HG03521 (cell line): ENCODE results near the gene MAP3K5.

Experiments used
- ATAC-seq: cut with Tn5 transposase; IDR thresholded peaks from one replicate; pipeline ENCODE4 v1.9.1; 2021; ENCODE audit warnings: mild to moderate bottlenecking, moderate library complexity; ENCODE audit not compliant: unreplicated experiment

MAP3K5 gene

DNA sequence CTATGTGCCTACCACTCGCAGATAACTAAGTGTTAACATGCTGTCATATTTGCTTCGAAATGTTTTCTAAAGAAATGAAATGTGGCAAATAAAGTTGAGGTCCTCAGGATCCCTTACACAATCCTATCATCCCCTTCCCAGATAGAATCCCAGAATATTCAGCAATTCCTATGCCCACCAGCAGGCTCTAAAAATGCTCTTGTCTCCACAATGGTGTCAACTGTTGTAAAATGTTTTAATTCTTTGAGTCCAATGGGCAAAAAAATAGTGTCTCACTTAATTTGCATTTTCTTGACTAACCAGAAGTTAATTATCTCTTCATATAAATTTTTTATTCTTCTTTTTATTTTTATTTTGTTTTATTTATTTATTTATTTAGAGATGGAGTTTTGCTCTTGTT is 138.2 kb downstream of the MAP3K5 start:
- ATAC-seq: no peak

DNA sequence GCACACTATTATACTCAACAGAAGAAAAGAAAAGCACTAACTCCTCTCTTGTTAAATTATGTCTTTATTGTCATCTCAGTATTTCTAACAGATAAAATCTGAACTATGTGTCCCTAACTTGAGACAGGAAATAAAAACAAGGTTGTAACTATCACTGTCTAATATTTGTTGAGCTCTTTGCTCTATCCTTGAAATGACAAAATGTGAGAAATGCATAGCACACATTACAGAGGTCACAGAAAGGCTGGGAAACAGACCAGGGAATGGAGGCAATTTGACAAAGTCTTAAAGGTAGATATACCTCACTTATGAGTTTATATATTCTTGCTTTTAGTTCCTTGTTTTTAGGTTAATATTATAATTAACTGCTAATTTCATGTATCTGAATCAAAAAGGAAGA is 139.6 kb downstream of the MAP3K5 start:
- ATAC-seq: no peak

DNA sequence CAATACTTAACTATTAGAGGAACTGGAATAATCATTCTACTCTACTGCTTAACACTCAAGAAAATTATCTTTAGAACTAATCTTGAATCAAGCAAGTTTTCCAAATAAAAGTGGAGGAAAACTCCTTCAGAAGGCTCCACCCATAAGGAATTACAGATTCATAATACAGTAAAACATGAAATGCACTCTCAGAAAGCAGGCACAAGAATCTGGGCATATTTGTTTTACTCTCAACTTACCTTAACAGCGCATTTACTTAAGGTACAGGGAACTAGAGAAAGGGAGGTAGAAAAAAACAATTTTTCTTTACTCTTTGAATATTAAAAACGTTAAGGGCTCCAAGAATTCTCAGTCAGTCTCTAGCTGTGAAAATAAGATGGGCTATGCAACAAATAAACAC is 140.3 kb downstream of the MAP3K5 start:
- no peak for ATAC-seq

DNA sequence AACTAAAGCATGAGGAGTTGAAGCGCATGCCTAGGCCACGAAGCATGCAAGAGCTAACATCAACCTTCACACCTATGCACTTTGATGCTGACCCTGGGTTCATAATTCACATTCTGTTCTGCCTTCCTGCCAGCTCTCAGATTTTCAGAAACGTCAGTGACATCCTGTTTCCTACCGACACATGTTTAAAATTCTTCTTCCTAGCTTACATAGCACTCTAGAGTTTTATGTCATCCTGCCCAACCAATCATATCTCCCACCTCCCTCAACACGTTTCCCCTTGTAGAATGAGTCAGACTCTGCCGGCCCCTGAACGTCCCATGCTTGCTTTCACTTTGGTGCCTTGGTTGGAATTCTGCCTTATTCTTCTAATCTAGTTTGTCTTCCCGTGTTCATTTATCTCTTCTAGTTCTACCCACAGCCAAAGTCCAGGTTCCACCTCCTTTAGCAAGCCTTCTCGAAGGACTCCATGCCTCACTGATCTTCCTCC is 144.9 kb downstream of the MAP3K5 start:
- ATAC-seq: peak; percentile 62

DNA sequence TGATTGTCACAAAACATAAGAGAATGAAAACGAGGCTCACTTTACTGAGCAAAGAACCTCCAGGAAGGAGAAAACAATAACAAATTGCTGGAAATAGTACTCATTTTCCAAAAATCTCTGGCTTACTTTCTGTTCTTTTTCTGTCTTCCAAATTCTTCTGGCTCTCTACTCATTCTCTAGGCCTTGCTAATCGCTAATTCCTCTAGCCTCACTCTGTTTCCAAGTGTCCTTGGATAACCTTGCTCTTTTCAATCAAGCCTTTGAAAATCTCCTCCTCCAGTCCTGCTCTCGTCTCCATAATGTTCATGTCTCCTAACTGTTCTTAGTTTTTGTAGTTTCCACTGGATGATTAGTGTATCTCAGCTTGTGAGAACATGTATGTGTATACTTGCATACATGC is 145.9 kb downstream of the MAP3K5 start:
- no peak for ATAC-seq

DNA sequence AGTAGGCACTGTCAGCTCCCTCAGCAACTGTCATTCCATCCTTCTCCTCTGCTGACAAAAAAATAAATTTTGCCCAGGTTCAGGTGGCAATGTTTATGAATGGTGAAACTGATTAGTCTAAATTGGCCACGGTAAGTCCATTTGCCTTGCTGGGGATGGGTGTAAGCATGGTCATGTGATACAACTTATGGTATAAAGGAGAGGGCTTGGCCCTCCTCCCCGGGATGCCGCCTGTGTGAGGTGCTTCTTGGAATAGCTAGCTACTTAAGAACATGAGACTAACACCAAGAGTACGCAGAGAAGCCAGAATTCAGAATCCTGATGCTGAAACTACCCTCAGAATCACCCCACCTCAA is 147.7 kb downstream of the MAP3K5 start:
- ATAC-seq: peak; percentile 12

DNA sequence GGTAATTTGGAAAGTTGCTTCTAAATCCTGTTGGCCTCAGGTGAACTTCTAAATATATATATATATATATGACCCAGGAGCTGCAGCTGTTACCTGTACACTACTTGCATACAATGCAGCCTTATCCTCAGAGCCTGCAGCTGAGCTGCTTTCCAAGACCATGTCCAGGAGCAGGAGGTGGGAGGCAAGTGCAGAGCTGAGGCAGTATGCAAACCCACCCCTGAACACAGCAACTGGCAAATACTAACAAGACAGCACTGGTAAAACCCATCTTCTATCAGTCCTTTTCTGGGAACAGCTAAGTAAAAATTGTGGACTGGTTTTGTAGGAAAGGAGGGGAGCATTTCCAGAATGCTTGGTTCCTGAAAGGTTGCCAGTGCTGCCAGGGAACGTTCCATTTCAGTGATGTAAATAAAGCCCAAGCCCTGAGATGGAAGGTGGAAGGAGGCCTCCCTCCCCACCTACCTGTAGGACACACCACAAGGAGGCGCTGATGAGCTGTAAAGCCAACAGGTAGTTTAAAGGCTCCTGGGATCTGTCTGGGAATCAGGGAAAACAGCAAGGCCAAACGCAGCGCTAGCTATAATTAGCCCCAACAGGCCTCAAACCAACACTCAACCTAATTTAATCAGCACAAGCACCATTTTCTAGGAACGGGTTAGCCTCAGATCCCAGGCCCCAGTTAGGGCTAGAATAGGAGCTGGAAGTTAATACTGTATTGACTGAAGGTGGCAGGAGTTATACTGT is 148.3 kb downstream of the MAP3K5 start:
- ATAC-seq: peak; percentile 42

DNA sequence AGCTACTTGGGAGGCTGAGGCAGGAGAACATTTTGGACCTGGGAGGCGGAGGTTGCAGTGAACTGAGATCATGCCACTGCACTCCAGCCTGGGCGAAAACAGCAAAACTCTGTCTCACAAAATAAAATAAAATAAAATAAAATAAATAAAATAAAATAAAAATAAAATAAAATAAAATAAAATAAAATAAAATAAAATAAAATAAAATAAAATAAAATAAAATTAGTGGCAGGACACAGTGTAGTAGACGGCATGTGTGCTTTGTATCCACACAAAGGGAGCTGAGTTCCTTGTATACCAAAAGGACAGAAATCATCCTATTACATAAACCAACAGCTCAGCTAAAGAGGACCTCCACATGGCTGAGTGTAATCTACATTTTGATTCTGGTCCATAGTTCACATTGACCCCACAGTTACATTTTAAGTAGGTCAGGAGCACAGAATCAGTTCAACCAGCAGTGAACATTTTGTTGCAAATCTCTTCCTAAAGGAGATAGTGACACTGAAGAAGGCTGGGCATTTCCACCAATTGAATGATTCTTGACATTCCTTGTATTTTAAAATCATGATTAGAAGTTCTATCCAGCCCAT is 150.3 kb downstream of the MAP3K5 start:
- ATAC-seq: no peak

DNA sequence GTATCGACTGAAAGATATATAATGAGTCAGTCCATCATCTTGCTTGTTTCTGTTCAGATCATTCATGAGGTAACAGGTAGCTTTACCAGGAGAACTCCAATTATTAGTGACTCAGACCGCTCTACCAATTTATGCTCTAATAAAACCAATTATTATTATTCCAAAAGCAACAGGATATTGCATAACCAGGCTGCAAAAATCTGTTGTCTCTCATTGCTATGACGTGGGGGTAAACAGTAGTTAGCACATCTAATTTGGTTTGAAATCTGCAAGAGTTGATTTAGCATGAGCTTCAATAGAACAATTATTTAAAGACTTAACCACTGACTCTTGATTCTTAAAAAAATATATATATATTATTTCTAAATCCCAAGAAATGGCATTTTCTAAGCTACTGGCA is 151.1 kb downstream of the MAP3K5 start:
- ATAC-seq: no peak

DNA sequence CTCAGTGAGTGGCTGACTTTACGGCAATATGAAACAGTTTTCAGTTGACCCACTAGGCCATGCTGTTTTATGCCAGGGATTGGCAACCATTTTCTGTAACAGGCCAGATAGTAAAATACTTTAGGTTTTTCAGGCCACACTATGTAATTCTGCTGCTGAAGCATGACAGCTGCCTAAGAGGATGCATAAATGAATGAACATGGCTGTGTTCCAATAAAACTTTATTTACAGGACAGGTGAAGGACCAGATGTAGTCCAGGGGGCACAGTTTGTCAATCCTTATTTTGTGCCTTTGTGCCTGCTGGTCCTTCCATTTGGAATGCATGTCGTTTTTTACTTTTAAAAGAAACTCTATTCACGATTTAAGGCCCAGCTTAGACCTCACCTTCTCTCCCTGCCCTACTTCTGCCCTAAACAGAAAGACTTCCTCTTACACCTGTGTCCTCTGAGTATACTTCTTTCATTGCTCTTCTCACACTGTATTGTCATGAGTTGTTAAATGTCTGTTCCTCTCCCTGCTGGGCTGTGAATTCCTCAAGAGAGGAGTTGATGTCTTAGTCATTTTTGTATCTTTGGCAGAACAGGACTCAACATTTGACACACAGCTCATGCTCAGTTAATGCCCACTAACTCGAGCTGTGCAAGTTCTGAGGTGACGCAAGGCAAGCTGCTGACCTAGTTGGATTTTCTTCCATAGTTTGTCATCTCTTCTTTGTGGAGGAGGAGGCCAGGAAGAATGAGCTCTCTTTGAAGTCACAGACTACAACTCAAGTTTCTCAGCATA is 152.0 kb downstream of the MAP3K5 start:
- ATAC-seq: no peak

DNA sequence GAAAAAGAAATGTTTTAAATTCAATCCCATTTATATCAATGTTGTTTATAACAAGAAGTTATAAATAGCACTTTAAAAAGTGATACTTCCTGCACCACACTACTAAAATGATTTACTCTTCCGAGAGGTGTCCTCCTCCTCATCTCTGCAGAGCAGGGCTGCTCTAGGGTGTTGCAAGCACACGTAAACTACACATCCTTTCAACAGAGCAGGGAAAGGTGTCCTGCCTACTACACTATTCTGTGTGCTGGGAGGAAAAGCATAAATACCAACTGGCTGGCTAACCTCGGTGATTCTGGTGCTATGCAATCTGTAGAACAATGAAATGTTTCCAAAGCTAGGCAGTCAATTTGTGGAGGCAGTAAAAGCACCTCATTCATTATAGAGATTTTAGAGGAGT is 152.6 kb downstream of the MAP3K5 start:
- no peak for ATAC-seq

DNA sequence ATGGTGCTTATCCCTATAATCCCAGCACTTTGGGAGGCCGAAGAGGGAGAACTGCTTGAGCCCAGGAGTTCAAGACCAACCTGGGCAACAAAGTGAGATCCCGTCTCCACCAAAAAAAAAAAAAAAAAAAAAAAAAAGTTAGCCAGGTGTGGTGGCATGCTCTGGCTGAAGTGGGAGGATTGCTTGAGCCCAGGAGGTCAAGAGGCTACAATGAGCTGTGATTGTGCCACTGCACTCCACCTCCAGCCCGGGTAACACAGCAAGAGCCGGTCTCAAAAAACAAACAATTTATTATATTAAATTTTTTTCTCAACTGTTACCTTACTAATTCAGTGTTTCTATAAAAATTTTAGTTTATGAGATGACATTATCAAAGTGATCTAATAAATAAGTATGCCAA is 156.7 kb downstream of the MAP3K5 start:
- ATAC-seq: no peak

DNA sequence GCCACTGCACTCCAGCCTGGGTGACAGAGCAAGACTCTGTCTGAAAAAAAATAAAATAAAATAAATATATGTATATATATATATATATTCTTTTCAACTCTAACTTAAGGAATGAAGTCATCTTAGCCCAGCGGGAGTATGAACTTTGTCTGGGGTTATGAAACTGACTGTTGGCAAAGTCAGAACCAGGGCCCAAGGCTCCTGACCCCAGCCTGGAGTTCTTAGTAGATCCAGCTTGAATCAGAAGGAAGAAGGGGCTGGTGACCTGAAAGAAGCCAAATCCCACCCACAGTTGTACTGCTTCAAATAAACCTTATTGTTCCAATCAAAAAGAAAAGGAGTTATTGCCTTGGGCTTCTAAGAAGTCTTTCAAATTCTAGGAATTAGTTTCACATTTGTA is 158.9 kb downstream of the MAP3K5 start:
- no peak for ATAC-seq

DNA sequence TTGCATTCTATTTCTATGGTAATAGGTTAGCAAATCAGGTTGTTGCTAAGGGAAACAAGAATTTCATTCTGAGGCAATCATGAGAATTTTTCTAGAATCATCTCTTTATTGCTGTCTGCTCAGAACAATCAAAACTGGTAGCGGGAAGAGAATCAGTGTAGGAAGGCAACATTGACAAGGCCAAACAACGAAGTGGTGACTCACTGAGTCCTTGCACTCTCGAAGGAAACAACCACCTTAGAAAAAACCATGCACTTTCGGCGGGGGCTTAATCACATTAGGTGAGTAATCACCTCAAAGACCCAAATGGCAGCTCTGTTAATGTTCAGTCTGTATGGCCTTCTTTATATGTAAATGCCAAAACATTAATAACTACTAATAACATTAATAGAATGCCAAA is 163.3 kb downstream of the MAP3K5 start:
- no peak for ATAC-seq

DNA sequence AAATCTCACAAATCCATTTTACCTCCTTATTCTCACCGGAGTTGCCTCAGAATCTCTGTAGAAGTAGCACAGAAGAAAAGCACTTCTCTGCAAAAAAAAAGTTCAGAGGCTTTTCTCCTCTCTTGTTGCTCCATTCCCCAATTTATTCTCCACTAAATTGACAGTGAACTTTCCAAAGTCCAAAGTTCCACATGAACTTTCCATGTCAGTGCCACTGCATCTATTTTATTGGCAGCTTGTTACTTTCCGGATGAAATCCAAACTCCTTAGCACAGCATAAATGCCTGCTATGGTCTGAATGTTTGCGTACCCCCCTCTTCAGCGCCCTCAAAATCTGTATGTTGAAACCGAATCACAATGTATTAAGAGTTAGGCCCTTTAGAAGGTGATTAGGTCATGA is 165.1 kb downstream of the MAP3K5 start:
- ATAC-seq: no peak

DNA sequence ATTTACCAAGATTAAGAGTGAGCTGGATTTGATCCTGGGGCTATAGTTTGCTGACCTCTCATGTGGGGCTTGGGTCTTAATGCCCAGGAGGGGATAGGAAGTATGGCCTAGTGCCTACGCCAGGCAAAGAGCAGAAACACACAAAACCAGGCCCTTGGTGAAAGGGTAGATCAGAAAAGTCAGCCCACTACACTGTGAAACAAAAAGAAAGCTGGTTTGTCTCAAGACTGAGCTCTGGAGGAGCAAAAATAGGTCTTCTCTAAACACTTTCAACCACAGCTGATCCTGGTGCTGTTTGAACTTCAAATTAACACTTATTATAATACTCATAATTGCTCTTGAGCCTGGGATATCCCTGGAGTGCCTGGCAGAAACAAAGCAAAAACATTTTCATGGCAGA is 167.0 kb downstream of the MAP3K5 start:
- no peak for ATAC-seq

DNA sequence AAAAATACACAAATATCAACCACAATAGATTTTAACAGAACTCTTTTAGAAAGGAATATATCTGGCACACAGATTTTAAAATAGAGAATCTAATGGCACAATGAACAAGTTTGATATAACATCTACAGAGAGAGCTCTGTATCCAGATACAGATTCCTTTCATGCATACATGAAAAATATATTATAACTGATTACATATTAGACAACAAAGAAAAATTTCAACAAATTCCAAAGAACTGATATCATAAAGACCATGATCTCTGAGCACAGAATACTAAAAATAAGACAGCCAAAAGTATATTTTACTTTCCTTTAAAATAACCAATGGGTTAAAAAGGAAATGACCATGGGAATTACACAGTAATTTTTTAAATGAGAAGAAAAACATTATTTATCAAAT is 167.9 kb downstream of the MAP3K5 start:
- no peak for ATAC-seq

DNA sequence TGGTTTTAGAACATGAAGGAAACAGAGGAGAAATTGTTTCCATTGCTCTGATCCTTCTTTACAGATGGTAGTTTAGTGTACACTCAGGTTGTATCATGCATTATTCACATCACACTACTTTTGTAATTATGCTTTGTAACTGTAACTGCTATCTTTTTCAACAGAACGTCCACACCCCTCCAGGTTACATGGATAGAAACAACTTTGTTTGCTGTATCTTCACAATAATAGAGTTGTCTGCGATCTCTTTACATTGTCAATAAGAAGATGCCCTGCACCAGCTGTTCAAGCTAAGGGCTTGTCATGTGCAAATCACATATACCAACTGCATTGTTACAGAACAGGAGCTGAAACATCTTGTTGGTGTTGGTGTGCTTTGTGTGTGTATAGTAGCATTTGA is 174.2 kb downstream of the MAP3K5 start:
- no peak for ATAC-seq

DNA sequence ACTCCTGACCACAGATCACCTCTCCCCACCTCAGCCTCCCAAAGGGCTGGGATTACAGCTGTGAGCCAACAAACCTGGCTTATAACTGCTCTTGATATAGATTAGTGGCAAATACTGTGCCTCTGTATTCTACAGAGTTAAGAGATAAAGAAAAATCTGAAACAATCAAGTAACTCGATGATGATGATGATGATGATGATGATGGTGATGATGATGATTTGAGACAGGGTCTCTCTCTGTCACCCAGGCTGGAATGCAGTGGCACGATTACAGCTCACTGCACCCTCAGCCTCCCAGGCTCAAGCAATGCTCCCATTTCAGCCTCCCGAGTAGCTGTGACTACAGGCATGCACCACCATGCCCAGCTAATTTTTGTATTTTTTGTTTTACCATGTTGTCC is 175.8 kb downstream of the MAP3K5 start:
- ATAC-seq: no peak

DNA sequence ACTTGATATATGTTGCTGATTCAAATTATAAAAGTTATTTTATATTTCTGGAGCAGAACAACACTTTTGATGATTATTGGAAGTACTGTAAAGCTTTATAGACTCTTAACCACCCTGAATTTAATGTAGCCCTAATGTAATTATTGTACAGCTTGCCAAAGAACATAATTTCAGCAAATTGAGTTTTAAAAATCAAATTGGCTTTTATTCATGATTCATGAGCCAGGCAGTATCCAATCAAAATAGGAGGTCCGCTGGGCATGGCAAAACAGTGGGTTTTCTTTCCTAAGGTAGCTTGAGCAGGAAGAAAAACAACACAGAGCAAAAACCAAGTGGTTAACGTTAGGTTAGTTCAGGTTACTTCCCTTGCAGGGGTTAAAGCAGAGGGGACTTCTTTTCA is 177.3 kb downstream of the MAP3K5 start:
- no peak for ATAC-seq

DNA sequence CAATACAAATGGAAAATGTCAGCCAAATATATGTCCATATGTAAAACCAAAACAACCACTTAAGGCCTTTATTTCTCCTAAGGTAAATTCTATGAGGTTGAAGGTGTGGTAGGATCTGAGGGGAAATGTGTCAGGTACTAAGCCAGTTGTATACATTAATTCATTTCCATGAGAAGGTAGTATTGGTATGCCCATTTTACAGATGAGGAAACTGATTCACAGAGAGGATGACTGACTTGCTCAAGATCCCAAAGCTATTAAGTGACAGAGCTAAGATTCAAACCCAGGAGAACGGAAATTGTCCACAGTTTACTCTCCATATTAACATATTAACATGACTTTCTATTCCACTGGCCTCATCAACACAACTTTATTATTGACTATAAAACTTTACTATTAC is 177.9 kb downstream of the MAP3K5 start:
- no peak for ATAC-seq

DNA sequence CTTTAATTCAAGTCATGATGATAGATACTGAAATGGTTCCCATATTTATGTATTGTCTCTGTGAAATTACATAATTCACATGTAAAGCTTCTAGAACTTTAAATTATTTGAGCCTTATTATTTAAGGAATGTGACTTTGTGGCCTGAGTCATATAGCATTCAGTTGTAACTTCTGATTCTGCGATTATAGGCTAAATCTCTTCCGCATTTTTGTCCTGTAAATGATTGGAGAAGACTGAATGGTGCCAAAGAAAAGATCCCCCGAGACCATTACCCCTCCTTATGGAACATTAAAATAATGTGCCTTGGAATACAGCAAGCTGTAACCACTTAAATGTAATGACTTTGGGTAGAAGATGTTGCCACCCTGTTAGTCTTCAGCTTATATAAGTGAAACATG is 178.8 kb downstream of the MAP3K5 start:
- ATAC-seq: no peak
